Activated T-helper 1 cell treated with anti-CD3 and anti-CD28 coated beads, Interleukin-2, amount 50 U/mL, for 16 hours (primary cell): ENCODE data around the gene MAJIN.

Source experiments
- DNase-seq, 2 donors: peaks; one replicate each; pipeline ENCODE4 v3.0.0-alpha.2; 2020; ENCODE audit warnings: low read depth in 1 of 2, low spot score in 1 of 2

Gene MAJIN

GRCh38 chr11:64914123-64914522, 57.8 kb downstream of the MAJIN start:
- DNase-seq = no peak

- DNase-seq = no peak
These were observed 58.7 kb downstream of the MAJIN start for GRCh38 chr11:64913171-64913727.

DNA sequence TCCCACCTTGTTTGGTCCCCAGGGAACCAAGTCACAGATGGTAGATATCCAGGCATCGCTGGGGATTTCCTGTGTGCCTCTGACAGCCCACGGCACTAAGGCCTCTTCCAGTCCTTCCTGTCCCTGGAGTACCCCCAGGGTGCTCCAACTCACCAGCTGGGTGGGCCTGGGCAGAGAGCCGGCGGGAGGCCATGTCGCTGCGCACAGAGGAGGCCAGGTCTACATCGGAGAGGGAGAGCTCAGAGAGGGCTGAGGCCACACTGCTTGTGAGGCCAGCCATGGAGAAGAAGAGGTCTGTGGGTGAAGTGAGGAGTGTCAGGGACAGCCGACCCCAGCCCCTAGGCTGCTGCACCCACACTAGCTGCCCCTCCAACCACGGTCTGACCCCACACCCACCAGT, 60.2 kb downstream of the MAJIN start:
- DNase-seq = no peak

DNA sequence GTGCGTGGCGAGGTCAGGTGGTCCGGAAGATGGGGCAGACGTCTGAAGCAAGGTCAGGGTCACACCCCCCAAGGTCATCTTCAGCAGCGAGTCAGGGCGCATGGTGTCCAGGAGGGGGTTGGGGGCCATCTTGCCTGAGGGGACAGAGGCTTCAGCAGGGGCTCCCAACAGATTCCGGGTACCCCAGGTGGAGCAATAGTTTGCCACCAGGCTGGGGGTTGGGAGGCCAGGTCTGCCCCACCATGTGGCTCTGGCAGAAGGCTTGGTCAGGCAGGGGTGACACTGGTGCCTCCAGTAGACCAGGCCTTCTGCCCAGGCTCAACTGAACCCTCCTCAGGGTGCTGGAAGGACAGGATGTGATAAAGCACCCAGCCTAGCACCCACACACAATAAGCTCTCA, 60.8 kb downstream of the MAJIN start:
- DNase-seq = no peak

GRCh38 chr11:64910451-64911093, 61.3 kb downstream of the MAJIN start:
- no peak for DNase-seq

DNA sequence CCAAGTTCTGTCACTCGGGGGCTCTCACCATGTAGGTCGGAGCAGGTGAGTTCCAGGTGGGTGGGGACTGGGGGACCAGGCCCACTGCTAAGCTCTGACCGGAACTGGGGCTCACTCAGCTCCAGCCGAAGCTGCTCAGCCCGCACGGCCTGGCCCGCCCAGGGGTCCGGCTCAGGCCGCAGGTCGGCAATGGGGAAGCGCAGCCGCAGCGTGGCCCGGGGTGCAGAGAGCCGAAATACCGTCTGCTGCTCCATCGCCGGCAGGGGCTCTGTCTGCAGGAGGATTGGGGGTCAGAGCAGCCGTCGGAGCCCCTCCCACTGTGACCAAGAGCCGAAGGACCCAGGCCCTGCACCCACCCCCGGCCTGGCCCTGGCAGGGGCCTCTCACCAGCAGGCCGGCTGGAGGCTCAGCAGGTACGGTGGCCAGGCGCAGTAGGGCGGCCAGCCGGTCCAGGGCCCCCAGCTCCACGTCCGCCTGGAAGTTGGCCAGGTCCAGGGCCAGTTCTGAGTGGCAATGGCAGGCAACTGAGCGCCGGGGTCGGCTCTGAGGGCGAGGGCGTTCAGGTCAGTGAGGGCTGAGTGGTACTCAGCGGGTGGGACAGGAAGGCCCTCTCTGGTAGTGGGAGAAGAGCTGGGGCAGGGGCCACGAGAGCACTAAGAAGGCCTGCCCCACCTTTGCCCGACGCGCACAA, 62.1 kb downstream of the MAJIN start:
- no peak for DNase-seq

DNA sequence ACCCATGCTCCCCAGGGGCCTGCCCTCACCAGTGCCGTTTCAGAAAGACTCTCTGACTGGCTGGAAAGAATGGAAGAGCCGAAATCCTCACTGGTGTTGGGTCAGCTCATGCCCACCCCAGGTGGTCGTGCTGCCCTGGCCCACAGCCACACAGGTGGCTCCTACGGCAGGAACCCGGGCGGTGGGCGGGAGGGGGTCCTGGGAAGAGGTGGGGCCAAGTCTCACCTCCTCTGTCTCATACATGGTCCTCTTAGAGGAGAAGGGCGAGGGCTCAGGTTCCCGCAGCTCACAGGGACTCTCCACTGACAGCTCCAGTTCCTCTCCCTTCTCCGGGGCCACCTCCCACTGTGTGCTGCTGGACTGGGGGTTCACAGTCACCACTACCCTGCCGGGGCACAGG, 63.1 kb downstream of the MAJIN start:
- no peak for DNase-seq

- DNase-seq = no peak
These were observed 65.6 kb downstream of the MAJIN start for GRCh38 chr11:64906314-64906635.

DNA sequence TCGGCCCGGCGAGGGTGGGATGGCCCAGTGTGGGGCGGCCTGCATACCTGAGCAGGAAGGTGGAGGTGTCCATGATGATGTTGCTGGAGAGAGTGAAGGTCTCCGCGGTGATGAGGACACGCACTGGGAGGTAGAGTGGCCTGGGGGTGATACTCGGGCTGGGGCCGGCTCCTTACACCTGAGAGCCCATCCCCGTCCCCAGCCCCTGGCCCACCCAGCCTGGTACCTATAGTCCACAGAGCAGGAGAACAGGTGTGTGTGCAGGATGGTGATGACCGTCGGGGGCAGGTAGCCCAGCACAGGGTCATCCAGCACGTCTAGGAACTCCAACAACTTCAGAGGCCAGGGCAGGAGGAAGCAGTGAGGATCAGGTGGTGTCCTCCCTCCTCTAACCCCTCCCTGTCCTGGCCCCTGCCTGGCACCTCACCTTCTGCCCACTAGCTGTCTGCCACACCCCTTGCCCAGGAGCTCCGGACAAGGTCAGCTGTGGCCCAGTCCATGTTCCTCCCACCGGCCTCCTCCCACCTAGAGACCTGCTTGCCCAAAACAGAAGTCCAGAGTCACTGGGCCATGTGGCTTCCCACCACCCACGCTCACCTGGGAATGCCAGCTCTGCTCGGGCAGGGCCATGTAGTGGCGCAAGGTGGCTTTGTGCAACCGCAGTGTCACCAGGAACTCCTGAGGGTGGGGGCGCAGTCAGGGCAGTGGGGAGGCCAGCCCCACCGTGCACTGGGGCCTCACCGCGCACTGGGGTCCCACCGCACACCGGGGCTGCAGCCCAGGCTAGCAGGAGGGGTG, 66.2 kb downstream of the MAJIN start:
- DNase-seq = no peak

DNA sequence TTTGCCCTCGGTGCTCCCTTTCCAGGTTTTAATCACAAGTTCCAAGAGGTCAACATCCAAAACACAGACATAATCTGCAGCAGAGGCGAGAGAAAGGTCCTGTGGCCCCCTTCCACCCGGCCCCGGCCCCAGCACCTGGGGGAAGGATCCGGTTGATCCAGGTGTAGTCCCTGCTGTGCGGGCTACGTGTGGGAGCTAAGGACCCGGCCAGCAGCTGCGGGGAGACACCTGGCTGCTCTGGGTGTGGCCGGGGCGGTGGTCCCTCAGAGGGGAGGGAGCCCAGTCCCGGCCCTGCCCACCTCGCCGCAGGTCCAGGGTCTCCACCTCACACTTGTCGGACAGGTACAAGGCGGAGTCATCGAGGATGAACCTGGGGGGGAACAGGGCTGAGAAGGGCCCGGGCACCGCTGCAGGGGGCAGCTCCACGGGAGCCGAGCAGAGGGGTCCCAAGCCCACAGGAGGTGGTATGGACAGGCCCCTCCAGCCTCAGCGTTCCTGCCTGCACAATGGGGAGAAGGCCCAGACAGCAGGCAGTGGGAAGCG, 68.5 kb downstream of the MAJIN start:
- no peak for DNase-seq

DNA sequence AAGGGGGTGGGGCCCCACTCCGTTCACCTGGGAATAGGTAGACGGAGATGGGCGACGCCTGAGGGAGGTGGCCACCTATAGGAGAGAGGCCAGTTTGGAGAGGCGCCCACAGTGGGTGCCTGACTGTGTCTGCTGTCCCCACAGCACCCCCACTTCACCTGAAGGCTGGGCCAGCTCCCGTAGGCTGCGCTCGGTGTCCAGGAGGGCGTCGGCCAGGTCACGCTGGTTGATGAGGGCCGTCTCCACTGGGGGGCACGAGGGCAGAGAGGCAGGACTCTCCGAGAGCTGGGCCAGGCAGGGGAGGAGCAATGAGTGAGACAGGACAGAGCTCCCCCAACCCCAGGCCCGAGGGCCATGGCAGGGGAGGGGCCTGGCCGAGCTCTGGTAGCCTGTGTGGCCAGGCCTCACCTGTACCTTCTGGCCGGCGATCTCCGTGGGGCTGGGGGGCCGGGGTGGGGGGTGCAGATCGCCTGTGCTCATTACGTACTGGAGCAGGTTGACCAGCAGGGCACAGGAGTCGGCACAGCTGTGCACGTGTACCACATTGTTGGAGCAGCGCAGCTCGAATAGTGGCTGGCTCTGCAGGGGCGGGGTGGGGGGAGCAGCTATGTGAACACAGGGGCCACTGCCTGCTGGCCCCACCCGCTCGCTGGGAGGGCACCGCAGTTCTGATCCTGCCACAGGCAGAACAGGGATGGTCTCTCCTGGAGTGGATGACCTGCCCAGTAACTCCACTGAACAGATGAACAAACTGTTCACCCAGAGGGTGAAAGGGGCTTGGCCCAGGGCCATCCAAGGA, 69.6 kb downstream of the MAJIN start:
- DNase-seq = no peak

GRCh38 chr11:64900774-64901173, 71.1 kb downstream of the MAJIN start:
- no peak for DNase-seq

- DNase-seq = peak; percentile 37 to 64
These were observed 71.6 kb downstream of the MAJIN start for GRCh38 chr11:64900263-64900678.

DNA sequence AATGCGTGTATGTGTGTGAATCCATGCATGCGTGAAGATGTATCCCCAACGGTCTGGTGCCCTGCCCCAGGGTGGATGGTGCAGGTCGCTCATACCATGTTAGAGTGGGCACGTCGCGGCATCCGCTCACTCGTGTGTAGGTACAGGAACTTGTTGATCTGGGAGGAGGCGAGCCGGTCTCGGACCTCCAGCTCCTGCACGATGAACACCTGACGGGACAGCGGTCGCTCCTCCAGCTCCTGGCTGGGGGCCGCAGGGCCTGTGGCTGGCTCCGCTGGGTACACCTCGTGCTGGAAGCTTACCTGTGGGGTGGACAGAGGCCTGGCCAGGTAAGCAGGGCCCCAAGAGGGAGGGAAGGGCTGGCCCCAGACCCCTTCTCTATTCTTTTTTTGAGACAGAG, 73.4 kb downstream of the MAJIN start:
- DNase-seq = no peak

DNA sequence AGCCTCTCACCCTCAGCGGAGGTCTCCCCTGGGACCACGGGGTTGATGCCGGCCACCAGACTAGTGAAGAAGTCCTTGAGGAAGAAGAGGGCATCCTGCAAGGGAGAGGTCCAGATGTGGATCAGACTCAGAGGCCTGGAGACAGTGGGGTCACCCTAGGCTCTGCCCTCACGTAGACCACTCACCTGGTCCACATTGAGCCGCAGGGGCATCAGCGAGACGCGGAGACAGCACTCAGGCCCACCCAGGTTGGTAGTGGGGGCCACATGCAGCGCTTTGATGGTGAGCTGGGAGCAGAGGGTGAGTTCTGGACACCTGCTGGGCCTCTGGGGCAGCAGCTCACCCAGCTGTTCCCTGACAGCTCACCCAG, 73.8 kb downstream of the MAJIN start:
- DNase-seq = no peak

DNA sequence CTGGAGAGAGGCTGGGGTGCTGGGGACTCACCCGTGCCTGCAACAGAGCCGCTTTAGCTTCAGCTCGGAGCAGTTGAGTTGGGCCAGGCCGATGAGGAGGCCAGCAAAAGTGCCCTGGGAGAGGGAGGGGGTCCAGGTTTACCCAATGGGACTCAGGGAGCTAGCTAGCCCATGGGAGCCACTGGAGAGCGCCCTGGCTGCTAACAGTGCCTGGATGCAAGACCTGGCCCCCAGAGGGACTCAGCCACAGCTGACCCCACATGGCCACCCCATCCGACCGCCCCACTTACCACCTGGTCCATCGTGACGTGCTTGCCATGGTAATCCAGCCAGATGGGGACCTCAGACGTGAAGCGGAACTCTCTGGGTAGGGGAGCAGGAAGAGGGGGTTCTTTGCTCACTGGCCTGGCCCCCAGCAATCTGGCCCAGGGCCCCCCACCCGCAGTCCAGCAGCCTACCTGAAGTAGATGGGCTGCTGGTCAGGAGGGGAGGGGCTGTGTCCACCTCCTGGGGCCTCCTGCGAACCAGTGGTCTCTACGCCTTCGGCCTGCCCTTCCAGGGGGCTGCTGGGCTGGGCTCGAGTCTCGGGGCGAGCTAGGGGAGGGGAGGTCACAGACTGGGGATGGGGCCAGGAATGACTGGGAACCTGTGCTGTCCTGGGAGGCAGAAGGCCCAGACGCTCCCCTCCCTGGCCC, 74.4 kb downstream of the MAJIN start:
- no peak for DNase-seq

DNA sequence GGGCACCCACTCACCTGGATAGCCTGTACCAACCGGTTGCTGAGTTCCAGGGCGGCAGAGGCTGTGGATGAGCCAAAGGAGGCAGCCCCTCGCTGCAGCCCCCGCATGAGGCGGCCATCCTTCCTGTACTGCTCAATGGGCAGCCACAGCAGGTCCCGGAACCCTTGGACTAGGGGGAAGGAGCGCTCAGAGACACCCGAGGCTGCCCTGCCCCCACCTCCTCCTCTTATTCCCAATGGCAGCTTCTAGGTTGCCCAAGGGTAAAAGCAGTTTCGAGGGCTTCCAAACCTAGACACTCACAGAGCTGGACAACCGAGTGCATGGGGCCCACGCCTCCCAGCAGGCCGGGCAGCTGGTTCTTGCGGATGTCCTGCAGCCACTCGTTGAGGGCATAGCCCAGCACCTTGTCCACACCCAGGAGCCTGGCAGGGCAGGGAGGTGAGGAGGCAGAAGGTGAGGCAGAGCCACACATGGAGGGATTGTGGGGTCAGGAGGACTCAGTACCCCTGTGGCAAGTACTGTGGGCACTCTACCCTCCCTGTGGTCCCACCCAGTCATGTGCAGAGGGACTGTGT, 75.4 kb downstream of the MAJIN start:
- DNase-seq = no peak

GRCh38 chr11:64894812-64895452, 77.0 kb downstream of the MAJIN start:
- no peak for DNase-seq

- DNase-seq = peak; percentile 83 to 87
These were observed 77.7 kb downstream of the MAJIN start for GRCh38 chr11:64894070-64894811.
